IPS-18c (cell line): ENCODE results near the gene CNTRL.
"Not testable (repeated sequence)": the region's sequence is repeated elsewhere in the genome, so short reads cannot be mapped to it uniquely, and the experiment has no call there.

Source experiments
- H3K4me3 ChIP-seq: 2 replicates; pipeline ENCODE4 v1.7.0; 2013; ENCODE audit warnings: low read depth, mild to moderate bottlenecking, low read length, moderate library complexity; ENCODE audit not compliant: insufficient read depth
- H3K9me3 ChIP-seq: one replicate; pipeline ENCODE4 v1.6.1; 2013; ENCODE audit warnings: mild to moderate bottlenecking, low read length, moderate library complexity; ENCODE audit not compliant: control insufficient read depth, insufficient read depth

CNTRL gene

GRCh38 chr9:121154782-121155181 is 80.0 kb downstream of the CNTRL start:
- no peaks in the 10 kb centered on the region for H3K9me3 ChIP-seq
- H3K4me3 ChIP-seq, result no peak overlapping the region

GRCh38 chr9:121156263-121156731 is 81.5 kb downstream of the CNTRL start:
- no peaks in the 10 kb centered on the region for H3K9me3 ChIP-seq
- H3K4me3 ChIP-seq, result no peak overlapping the region

DNA sequence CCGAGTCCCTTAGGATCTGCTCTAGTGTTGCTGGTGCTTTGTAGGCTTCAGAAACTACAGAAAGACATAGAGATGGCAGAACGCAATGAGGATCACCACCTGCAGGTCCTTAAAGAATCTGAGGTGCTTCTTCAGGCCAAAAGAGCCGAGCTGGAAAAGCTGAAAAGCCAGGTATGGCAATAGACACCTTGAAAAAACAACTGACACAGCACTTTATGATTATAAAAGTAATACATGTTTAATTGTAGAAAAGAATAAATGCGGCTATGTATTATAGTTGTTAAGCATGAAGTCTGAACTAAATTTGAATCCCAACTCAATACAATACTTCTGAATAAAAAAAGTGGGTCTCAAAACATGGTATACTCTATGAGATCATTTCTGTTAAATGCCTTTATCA is 83.2 kb downstream of the CNTRL start:
- no peak overlapping the region for H3K4me3 ChIP-seq

GRCh38 chr9:121160025-121160424 is 85.3 kb downstream of the CNTRL start:
- no peak overlapping the region for H3K4me3 ChIP-seq
- H3K9me3 ChIP-seq, result no peaks in the 10 kb centered on the region

More for the DNA sequence above, 83.2 kb downstream of the CNTRL start:
- no peaks in the 10 kb centered on the region for H3K9me3 ChIP-seq

DNA sequence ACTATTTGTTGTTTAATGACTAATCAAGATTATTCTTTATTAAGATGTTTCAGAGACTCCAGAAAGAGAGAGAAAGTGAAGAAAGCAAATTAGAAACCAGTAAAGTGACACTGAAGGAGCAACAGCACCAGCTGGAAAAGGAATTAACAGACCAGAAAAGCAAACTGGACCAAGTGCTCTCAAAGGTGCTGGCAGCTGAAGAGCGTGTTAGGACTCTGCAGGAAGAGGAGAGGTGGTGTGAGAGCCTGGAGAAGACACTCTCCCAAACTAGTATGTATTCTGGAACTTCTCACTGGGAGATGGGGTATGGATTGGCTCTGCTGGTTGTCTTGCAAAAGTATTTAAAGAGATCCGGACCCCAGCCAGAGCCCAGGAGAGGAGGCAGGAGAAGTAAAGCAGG is 93.3 kb downstream of the CNTRL start:
- H3K9me3 ChIP-seq, result no peaks in the 10 kb centered on the region
- no peak overlapping the region for H3K4me3 ChIP-seq

GRCh38 chr9:121169094-121169601 is 94.4 kb downstream of the CNTRL start:
- Histone ChIP-seq H3K4me3 (no peak overlapping the region), H3K9me3 (no peaks in the 10 kb centered on the region)

DNA sequence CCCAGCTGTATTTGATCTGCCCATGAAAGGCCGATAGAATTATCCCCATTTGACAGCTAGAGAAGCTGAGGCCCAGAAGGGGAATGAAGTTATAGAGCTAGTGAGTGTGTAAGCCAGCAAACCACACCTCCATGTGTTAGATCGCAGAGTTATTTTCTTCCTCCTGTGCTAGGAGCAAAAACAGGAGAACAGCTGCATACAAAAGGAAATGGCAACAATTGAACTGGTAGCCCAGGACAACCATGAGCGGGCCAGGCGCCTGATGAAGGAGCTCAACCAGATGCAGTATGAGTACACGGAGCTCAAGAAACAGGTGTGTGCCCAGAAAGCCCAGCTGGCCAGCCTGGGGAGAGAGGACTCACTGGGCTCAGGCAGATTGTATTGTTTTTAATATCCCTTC is 96.5 kb downstream of the CNTRL start:
- Histone ChIP-seq H3K9me3 (no peaks in the 10 kb centered on the region), H3K4me3 (no peak overlapping the region)

DNA sequence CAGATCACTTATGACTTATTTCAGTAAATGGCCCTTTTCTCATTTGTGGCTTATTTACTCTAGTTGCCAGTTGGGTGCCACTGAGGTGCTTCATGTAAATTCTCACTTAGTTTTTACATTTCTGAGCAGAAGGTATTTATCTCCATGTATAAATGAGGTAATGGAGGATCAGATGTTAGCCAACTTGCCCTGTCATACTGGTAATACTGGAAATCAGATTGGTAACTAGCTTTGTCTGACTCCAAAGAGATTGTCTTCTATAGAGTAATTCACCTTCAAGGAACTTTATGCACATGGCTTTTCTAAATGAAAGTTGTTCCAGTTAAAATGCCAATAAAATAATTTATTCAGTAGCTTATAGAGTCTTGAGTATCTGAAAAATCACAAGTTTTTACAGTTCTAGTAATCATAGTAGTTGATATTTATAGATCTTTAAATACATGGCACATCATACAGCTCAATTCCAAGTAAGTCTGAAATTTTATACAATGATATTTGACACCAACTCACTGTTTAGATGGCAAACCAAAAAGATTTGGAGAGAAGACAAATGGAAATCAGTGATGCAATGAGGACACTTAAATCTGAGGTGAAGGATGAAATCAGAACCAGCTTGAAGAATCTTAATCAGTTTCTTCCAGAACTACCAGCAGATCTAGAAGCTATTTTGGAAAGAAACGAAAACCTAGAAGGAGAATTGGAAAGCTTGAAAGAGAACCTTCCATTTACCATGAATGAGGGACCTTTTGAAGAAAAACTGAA is 98.2 kb downstream of the CNTRL start:
- H3K4me3 ChIP-seq, result no peak overlapping the region
- no peaks in the 10 kb centered on the region for H3K9me3 ChIP-seq

- Histone ChIP-seq H3K4me3 (no peak overlapping the region), H3K9me3 (no peaks in the 10 kb centered on the region)
These were observed 98.7 kb downstream of the CNTRL start for GRCh38 chr9:121173501-121173900.

DNA sequence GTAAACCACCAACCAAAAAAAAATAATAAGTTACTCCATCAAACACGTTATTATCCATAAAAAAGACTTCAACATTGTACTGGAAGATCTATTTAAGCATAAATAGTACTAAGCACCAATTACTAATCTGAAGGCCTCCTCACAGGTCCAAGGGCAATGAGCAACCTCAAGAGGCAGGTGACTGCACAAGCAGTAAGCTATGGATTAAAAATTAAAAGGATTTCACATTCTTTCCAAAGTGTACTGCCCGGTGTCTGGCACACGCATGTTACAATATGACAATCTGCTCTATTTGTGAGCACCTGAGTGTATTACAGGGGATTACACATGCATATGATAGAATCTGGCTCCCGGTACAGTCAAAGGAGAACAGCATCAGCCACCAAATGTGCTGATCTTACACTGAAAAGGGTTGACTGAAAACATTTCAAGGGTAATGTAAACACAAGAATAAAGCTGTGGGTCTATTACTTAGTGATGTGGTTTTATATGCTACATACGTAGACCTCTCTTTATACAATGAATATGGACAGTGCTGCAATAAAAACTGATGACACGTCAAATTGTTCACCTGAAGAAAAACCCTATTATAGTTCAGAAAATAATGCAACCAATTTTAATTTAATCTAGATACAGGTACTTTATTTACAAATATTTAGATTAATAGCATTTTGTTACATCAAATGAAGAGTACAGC is 104.1 kb downstream of the CNTRL start:
- no peaks in the 10 kb centered on the region for H3K9me3 ChIP-seq

GRCh38 chr9:121179373-121179721 is 104.6 kb downstream of the CNTRL start:
- H3K4me3 ChIP-seq, H3K9me3 ChIP-seq: not testable (repeated sequence)

More for the DNA sequence above, 104.1 kb downstream of the CNTRL start:
- no peak overlapping the region for H3K4me3 ChIP-seq

- H3K9me3 ChIP-seq, result no peaks in the 10 kb centered on the region
These were observed 105.4 kb downstream of the CNTRL start for GRCh38 chr9:121179930-121180681.

DNA sequence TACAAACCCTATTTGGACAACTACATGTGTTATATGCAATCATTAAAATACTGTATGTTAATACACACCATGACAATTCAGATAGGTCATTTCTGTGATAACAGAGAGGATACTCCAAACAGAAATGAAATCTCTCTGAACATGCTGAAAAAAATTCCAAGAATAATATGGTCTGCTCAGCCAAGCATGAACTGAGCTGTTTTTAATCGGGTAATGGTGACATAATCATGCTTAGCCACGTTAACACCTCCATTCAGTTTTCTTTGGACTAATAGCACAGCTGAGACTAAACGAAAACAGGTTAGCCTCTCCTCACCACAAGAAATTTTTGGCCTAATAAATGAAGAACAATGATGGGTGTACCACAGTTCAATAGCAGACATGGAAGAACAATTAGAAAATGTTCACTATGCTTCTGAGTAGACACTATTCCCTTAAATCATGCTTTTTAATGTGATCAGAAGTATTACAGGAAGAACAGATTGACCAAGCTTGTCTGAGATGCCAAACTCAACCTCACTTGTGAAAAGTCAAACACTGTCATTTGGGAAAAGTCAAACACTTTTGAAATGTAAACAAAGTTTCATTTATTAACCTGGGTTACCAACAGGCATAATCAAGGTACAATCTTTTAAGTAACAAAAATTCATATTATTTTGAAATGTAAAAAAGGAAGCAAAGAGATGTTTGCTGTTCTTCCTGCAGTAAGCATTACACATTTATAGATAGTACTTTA is 107.5 kb downstream of the CNTRL start:
- Histone ChIP-seq H3K4me3 (no peak overlapping the region), H3K9me3 (no peaks in the 10 kb centered on the region)

More at GRCh38 chr9:121179930-121180681, 105.4 kb downstream of the CNTRL start:
- no peak overlapping the region for H3K4me3 ChIP-seq

GRCh38 chr9:121182989-121183388 is 108.2 kb downstream of the CNTRL start:
- Histone ChIP-seq H3K9me3 (no peaks in the 10 kb centered on the region), H3K4me3 (no peak overlapping the region)

GRCh38 chr9:121183666-121184423 is 109.1 kb downstream of the CNTRL start:
- no peaks in the 10 kb centered on the region for H3K9me3 ChIP-seq
- no peak overlapping the region for H3K4me3 ChIP-seq

GRCh38 chr9:121184463-121184862 is 109.7 kb downstream of the CNTRL start:
- Histone ChIP-seq H3K4me3 (no peak overlapping the region), H3K9me3 (no peaks in the 10 kb centered on the region)
